GM18508 (cell line): ENCODE data around the gene SNRK.
A peak's percentile ranks its signal among the peaks of the same experiment; 100 is the strongest.

ENCODE experiments used
- ATAC-seq: cut with Tn5 transposase; IDR thresholded peaks from one replicate; pipeline ENCODE4 v1.9.1; 2021; ENCODE audit warnings: moderate number of reproducible peaks; ENCODE audit not compliant: insufficient read depth, unreplicated experiment

The SNRK gene

GRCh38 chr3:43266995-43267394, 19.3 kb upstream of the SNRK start:
- no peak for ATAC-seq

- ATAC-seq, result no peak
Measured at GRCh38 chr3:43268636-43269035, 17.7 kb upstream of the SNRK start.

GRCh38 chr3:43270078-43270477, 16.3 kb upstream of the SNRK start:
- ATAC-seq, result no peak

GRCh38 chr3:43273416-43273815, 12.9 kb upstream of the SNRK start:
- ATAC-seq, result no peak

- ATAC-seq, result no peak
Measured at GRCh38 chr3:43279082-43279481, 7.3 kb upstream of the SNRK start.

- no peak for ATAC-seq
Measured at GRCh38 chr3:43279532-43279931, 6.8 kb upstream of the SNRK start.

- ATAC-seq, result no peak
Measured at GRCh38 chr3:43281020-43281419, 5.3 kb upstream of the SNRK start.

GRCh38 chr3:43284171-43284570, 2.2 kb upstream of the SNRK start:
- ATAC-seq, result no peak

- ATAC-seq, result no peak
Measured at GRCh38 chr3:43285644-43286043, 696 bp upstream of the SNRK start.

GRCh38 chr3:43286841-43287499, 630 bp downstream of the SNRK start:
- ATAC-seq, result no peak

- ATAC-seq, result no peak
Measured at GRCh38 chr3:43287500-43287873, 1.1 kb downstream of the SNRK start.

- no peak for ATAC-seq
Measured at GRCh38 chr3:43288366-43288765, 2.0 kb downstream of the SNRK start.

- no peak for ATAC-seq
Measured at GRCh38 chr3:43288850-43289249, 2.5 kb downstream of the SNRK start.

- ATAC-seq, result no peak
Measured at GRCh38 chr3:43289401-43289800, 3.1 kb downstream of the SNRK start.

GRCh38 chr3:43289841-43290470, 3.6 kb downstream of the SNRK start:
- no peak for ATAC-seq

GRCh38 chr3:43290956-43291355, 4.6 kb downstream of the SNRK start:
- no peak for ATAC-seq

GRCh38 chr3:43291546-43291945, 5.2 kb downstream of the SNRK start:
- no peak for ATAC-seq

- no peak for ATAC-seq
Measured at GRCh38 chr3:43294975-43295374, 8.6 kb downstream of the SNRK start.

- peak; percentile 63 for ATAC-seq
Measured at GRCh38 chr3:43296565-43296964, 10.2 kb downstream of the SNRK start.

- ATAC-seq, result no peak
Measured at GRCh38 chr3:43298292-43298691, 12.0 kb downstream of the SNRK start.

GRCh38 chr3:43298761-43299160, 12.4 kb downstream of the SNRK start:
- ATAC-seq, result no peak

- no peak for ATAC-seq
Measured at GRCh38 chr3:43302116-43302880, 16.0 kb downstream of the SNRK start.
